Measurements from ENCODE around the gene CXCL11. TPM values are rescaled to one million over a fixed set of nuclear protein-coding genes. Genes with fewer than 3 reads are reported as not detected.

The CXCL11 gene
- total and polyA plus RNA-seq, 9 of the 15 experiments (the other 6 are each of a cell fraction or from before 2014, with no cell fraction given): 2.1 to 9.1 (median 4.5) TPM

DNA sequence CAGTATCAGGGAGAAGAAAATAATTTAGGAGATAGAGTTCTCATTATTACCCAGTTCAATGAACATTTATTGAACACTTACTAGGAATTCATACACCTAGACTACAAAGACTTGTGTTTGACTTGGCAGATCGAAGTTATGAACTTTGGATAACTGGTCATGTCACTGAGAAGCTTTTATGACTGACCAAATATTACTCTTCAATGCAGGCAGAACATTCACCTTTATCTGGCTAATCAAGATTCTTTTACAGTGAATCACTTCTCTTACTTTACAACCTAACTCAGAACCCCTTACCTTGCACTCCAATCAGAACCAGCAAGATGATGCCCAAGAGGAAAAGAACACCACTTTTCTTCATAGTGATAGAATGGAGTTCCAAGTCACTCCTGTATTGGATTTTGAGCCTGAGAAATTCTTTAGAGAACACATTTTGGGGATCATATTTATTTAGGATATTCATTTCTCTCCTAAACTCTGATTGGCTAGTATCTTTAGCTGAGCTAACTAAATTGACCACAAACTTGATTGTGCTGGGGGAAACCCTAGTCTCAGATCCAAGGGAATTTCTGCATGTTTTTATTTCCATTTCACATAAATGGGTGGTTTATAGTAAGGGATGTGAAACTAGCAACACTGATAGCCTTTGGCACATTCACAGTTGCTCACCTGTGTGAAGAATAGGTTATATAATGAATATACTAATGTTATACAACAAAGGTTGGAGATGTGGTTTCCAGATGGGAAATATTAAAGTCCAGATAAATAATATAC, 28.6 kb downstream of the CXCL11 start, which contains the start of gene CXCL9:
Gene CXCL9 (minus strand): TSS at position 421 of the 774 bp plus-strand sequence. CDS start 60 bp downstream, at position 361.
- H3K9me3 ChIP-seq (replicated peaks; ENCODE audit: control insufficient read depth, insufficient read depth, low read depth, low read length): no peaks in the 10 kb centered on the region
- no peaks in the 10 kb centered on the region for H3K9me1 ChIP-seq (ENCODE audit: control insufficient read depth, insufficient read depth, low read length)
- in situ Hi-C loops (cut with MboI): no loop called here
- ChIA-PET POLR2A (no interaction called here), CTCF (ENCODE audit: low intra/inter-chr PET ratio) (interaction anchor here (0.7 kb wide), 1 partner anchor 27 kb away, joined by 4 read pairs; no protein-coding TSS in a partner anchor)
- intact Hi-C loops (cut with micrococcal nuclease): no loop called here
- no peaks in the 10 kb centered on the region for H3K79me2 ChIP-seq (ENCODE audit: control insufficient read depth, insufficient read depth, low read length)
- no peaks in the 10 kb centered on the region for H3K36me3 ChIP-seq (ENCODE audit: control insufficient read depth, insufficient read depth, low read length)
- H2AFZ ChIP-seq (ENCODE audit: low read depth, low read length): no peak within 1 kb of the TSS
- no peak within 1 kb of the TSS for H3K9ac ChIP-seq (ENCODE audit: insufficient read depth in 1 of 2, low read depth in 2 of 2, low read length in 2 of 2)
- no peak within 1 kb of the TSS for H3K27ac ChIP-seq (ENCODE audit: extremely low read depth, low read depth, low read length)
- no peak within 1 kb of the TSS for H3K4me2 ChIP-seq (ENCODE audit: insufficient read depth, low read length)
- no peaks in the 10 kb centered on the region for H4K20me1 ChIP-seq (replicated peaks; ENCODE audit: control insufficient read depth, insufficient read depth, low read length)
- no peak for DNase-seq (ENCODE audit: extremely low read depth in 1 of 4, low spot score in 3 of 4)
- BruUV-seq (replicated peaks): no TSS peak
- H3K4me1 ChIP-seq (replicated peaks in 1 of 2; ENCODE audit: control insufficient read depth in 2 of 2, insufficient read depth in 2 of 2, low read length in 2 of 2): peaks cover 5 to 7% of the 10 kb centered on the region in 2 experiments; a peak in 3 of 5 replicates
- H3K4me3 ChIP-seq: no peak within 1 kb of the TSS
- no peak for ATAC-seq
- no peak for FAIRE-seq
- TF ChIP-seq POLR2B (IDR thresholded peaks at IDR 0.05; ENCODE audit: low read depth, partially characterized antibody) (no peak), MBD2 (IDR thresholded peaks at IDR 0.05; ENCODE audit: borderline replicate concordance, low read depth) (no peak)
- WGBS (ENCODE audit: insufficient coverage, low coverage, missing lambda C conversion rate): 0% methylated on average over 1 of the region's 1 CpG
- H3K27me3 ChIP-seq (ENCODE audit: control insufficient read depth in 2 of 2, insufficient read depth in 2 of 2, low read length in 2 of 2): peaks cover 0 to 8% of the 10 kb centered on the region in 2 experiments; a peak in 1 of 5 replicates

- Histone ChIP-seq H3K9me3 (replicated peaks; ENCODE audit: control insufficient read depth, insufficient read depth, low read depth, low read length) (no peaks in the 10 kb centered on the region), H3K9ac (ENCODE audit: insufficient read depth in 1 of 2, low read depth in 2 of 2, low read length in 2 of 2) (no peak overlapping the region), H3K27me3 (ENCODE audit: control insufficient read depth in 2 of 2, insufficient read depth in 2 of 2, low read length in 2 of 2) (no peaks in the 10 kb centered on the region), H3K79me2 (ENCODE audit: control insufficient read depth, insufficient read depth, low read length) (no peaks in the 10 kb centered on the region), H3K36me3 (ENCODE audit: control insufficient read depth, insufficient read depth, low read length) (no peaks in the 10 kb centered on the region), H4K20me1 (replicated peaks; ENCODE audit: control insufficient read depth, insufficient read depth, low read length) (no peaks in the 10 kb centered on the region), H2AFZ (ENCODE audit: low read depth, low read length) (no peak overlapping the region), H3K27ac (ENCODE audit: extremely low read depth, low read depth, low read length) (no peak overlapping the region), H3K4me1 (replicated peaks in 1 of 2; ENCODE audit: control insufficient read depth in 2 of 2, insufficient read depth in 2 of 2, low read length in 2 of 2) (peaks cover 0 to 5% of the 10 kb centered on the region in 2 experiments; a peak in 2 of 5 replicates), H3K9me1 (ENCODE audit: control insufficient read depth, insufficient read depth, low read length) (no peaks in the 10 kb centered on the region), H3K4me3 (no peak overlapping the region), H3K4me2 (ENCODE audit: insufficient read depth, low read length) (no peak overlapping the region)
- ATAC-seq (no peak), DNase-seq (ENCODE audit: extremely low read depth in 1 of 4, low spot score in 3 of 4) (no peak), FAIRE-seq (no peak)
- 5% methylated on average over 3 of the region's 3 CpGs for WGBS (ENCODE audit: insufficient coverage, low coverage, missing lambda C conversion rate)
- CTCF ChIA-PET (ENCODE audit: low intra/inter-chr PET ratio): no interaction called here
- TF ChIP-seq MECOM (CRISPR knock-in tag; IDR thresholded peaks at IDR 0.05) (no peak), GABPA (tag; conservative IDR thresholded peaks at IDR 0.05; ENCODE audit: low read depth) (no peak), ASH1L (IDR thresholded peaks at IDR 0.05; ENCODE audit: borderline replicate concordance, low read depth, partially characterized antibody) (no peak), ZSCAN29 (IDR thresholded peaks at IDR 0.05) (no peak), IRF9 (tag; IDR thresholded peaks at IDR 0.05) (no peak), ZKSCAN8 (CRISPR knock-in tag; IDR thresholded peaks at IDR 0.05) (no peak), SRSF7 (optimal IDR thresholded peaks at IDR 0.05; ENCODE audit: low read depth, low read length) (no peak), BHLHE40 (IDR thresholded peaks at IDR 0.05; ENCODE audit: low read length) (no peak), TEAD1 (CRISPR knock-in tag; IDR thresholded peaks at IDR 0.05) (no peak), NCOA6 (IDR thresholded peaks at IDR 0.05) (no peak), TCF15 (CRISPR knock-in tag; IDR thresholded peaks at IDR 0.05) (no peak), SIX5 (IDR thresholded peaks at IDR 0.05; ENCODE audit: borderline replicate concordance in 1 of 2, insufficient read depth in 1 of 2, low read depth in 1 of 2, low read length in 2 of 2) (no peak)
- POLR2A ChIA-PET: no interaction called here
- in situ Hi-C loops (cut with MboI) (no loop called here), intact Hi-C loops (cut with micrococcal nuclease) (no loop called here)
- no TSS peak for BruUV-seq (replicated peaks)
These were observed 32.2 kb downstream of the CXCL11 start for GRCh38 chr4:76003620-76004019.
